Smooth muscle cell (in vitro differentiated cells): Measurements from ENCODE around the gene PSAT1. TPM values are rescaled to one million over a fixed set of nuclear protein-coding genes. Genes with fewer than 3 reads are reported as not detected.

ENCODE experiments used
- DNase-seq: peaks from one replicate; lab custom pipeline; 2025; ENCODE audit not compliant: unreplicated experiment; lab: John Stamatoyannopoulos, UW
- H2AFZ ChIP-seq: fragments of 200-600 bp; sonication (generic); 2 replicates; pipeline ENCODE4 v1.6.0; 2016; ENCODE audit warnings: antibody characterized with exemption, low read depth, mild to moderate bottlenecking
- H3F3A ChIP-seq: fragments of 200-600 bp; sonication (generic); 2 replicates; pipeline ENCODE4 v1.6.0; 2017; ENCODE audit warnings: antibody characterized with exemption, low read depth
- H3K27ac ChIP-seq: fragments of 200-600 bp; sonication (generic); 2 replicates; pipeline ENCODE4 v1.5.1; 2016; ENCODE audit warnings: low read depth, mild to moderate bottlenecking
- H3K27me3 ChIP-seq: fragments of 200-600 bp; sonication (generic); 2 replicates; pipeline ENCODE4 v1.6.1; 2016; ENCODE audit warnings: low read depth, mild to moderate bottlenecking
- H3K36me3 ChIP-seq: fragments of 200-600 bp; sonication (generic); 2 replicates; pipeline ENCODE4 v1.5.1; 2016; ENCODE audit warnings: low read depth
- H3K4me1 ChIP-seq: fragments of 200-600 bp; sonication (generic); 2 replicates; pipeline ENCODE4 v1.5.1; 2016; ENCODE audit warnings: low read depth
- H3K4me2 ChIP-seq: fragments of 200-600 bp; sonication (generic); 2 replicates; pipeline ENCODE4 v1.6.0; 2016; ENCODE audit warnings: mild to moderate bottlenecking
- H3K4me3 ChIP-seq: fragments of 200-600 bp; sonication (generic); 2 replicates; pipeline ENCODE4 v1.5.1; 2016; ENCODE audit warnings: mild to moderate bottlenecking
- H3K79me2 ChIP-seq: fragments of 200-600 bp; sonication (generic); 2 replicates; pipeline ENCODE4 v1.6.0; 2016; ENCODE audit warnings: low read depth, mild to moderate bottlenecking
- H3K9ac ChIP-seq: fragments of 200-600 bp; sonication (generic); 2 replicates; pipeline ENCODE4 v1.6.0; 2016; ENCODE audit warnings: low read depth
- H3K9me3 ChIP-seq: fragments of 200-600 bp; sonication (generic); replicated peaks from 2 replicates; pipeline ENCODE4 v1.5.1; 2016; ENCODE audit warnings: low read depth
- H4K20me1 ChIP-seq: fragments of 200-600 bp; sonication (generic); 2 replicates; pipeline ENCODE4 v1.6.0; 2016; ENCODE audit warnings: low read depth
- WGBS: methylation state at CpG from one replicate; pipeline ENCODE4 v1.1.7; 2016; ENCODE audit warnings: low lambda C conversion rate; 5-methylcytosine and 5-hydroxymethylcytosine counted together
- polyA plus RNA-seq: library from polyadenylated mRNA; unstranded; fragments of >200 nt; fragmentation: Nextera tagmentation; extraction: Ambion mirVana; gene quantifications from 2 replicates; pipeline ENCODE4 v1.2.1, GENCODE V29; 2016
- total RNA-seq: library from RNA; depleted of rRNA; stranded (reverse); fragments of >200 nt; gene quantifications from 2 replicates; pipeline ENCODE4 v1.2.3, GENCODE V29; 2014
- TF ChIP-seq, protein P1 (sequence below): fragments of 200-600 bp; sonication (generic); IDR thresholded peaks from 2 replicates; pipeline ENCODE4 v1.5.1; 2017; ENCODE audit warnings: borderline replicate concordance, mild to moderate bottlenecking, antibody characterized with exemption; ENCODE audit not compliant: insufficient read depth, poor library complexity, severe bottlenecking

PSAT1 gene
- total and polyA plus RNA-seq, 2 experiments from 2014 or later, result 70.6 to 85.1 TPM

DNA sequence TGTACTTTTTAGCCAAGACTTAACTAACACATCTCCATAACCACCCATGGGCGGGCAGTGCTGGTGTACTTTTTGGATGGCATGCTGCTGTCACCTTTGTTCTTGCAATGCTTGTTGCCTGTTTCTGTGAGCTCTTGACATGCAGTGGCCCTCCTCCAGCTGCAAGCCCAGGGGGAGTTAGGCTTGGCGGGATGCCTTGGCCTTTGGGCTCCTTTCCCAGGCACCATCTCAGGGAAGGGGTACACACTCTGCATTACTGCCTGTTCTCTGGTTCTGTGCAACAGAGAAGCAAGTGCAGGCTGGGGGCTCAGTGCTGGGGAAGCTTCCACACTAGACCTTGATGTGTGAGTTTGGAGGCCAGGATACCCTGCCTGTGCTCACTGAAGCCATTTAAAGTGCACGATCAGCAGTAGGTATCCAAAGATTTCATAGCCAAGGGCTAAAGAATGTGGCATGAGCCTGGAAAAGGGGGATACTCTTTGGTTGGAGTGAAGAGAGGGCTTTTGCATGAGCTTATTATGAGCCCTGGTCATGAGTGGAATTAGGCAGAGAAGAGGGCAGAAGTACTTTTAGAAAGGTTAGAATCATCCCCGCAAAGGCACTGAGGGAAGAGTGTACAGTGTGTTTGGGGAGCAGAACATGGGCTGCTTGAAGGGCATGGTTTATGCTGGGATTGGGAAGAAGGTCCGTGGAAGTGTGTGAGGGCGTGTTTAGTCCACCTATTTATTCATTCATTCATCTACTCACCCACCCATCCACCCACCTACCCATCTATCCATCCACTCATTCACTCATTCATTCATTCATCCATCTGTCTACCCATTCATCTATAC is 22.5 kb downstream of the PSAT1 start:
- no peaks in the 10 kb centered on the region for H3K27me3 ChIP-seq
- 98% methylated on average over 4 of the region's 6 CpGs for WGBS
- no peak overlapping the region for H3K27ac ChIP-seq
- no peak overlapping the region for H3K9ac ChIP-seq
- no peaks in the 10 kb centered on the region for H3K4me1 ChIP-seq
- no peak overlapping the region for H3K4me2 ChIP-seq
- H3K9me3 ChIP-seq, result no peaks in the 10 kb centered on the region
- H4K20me1 ChIP-seq, result peaks cover 22% of the 10 kb centered on the region
- no peaks in the 10 kb centered on the region for H3F3A ChIP-seq
- no peaks in the 10 kb centered on the region for H3K36me3 ChIP-seq
- H3K4me3 ChIP-seq, result no peak overlapping the region
- TF ChIP-seq, protein P1, sequence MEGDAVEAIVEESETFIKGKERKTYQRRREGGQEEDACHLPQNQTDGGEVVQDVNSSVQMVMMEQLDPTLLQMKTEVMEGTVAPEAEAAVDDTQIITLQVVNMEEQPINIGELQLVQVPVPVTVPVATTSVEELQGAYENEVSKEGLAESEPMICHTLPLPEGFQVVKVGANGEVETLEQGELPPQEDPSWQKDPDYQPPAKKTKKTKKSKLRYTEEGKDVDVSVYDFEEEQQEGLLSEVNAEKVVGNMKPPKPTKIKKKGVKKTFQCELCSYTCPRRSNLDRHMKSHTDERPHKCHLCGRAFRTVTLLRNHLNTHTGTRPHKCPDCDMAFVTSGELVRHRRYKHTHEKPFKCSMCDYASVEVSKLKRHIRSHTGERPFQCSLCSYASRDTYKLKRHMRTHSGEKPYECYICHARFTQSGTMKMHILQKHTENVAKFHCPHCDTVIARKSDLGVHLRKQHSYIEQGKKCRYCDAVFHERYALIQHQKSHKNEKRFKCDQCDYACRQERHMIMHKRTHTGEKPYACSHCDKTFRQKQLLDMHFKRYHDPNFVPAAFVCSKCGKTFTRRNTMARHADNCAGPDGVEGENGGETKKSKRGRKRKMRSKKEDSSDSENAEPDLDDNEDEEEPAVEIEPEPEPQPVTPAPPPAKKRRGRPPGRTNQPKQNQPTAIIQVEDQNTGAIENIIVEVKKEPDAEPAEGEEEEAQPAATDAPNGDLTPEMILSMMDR, result no peak
- no peaks in the 10 kb centered on the region for H3K79me2 ChIP-seq
- no peak for DNase-seq
- H2AFZ ChIP-seq, result no peak overlapping the region

GRCh38 chr9:78320030-78320693 is 23.2 kb downstream of the PSAT1 start:
- H3K36me3 ChIP-seq, result no peaks in the 10 kb centered on the region
- peaks cover 14% of the 10 kb centered on the region for H4K20me1 ChIP-seq
- no peaks in the 10 kb centered on the region for H3K9me3 ChIP-seq
- no peaks in the 10 kb centered on the region for H3K27me3 ChIP-seq
- H3K4me3 ChIP-seq, result no peak overlapping the region
- no peak overlapping the region for H3K4me2 ChIP-seq
- no peak overlapping the region for H3K9ac ChIP-seq
- no peaks in the 10 kb centered on the region for H3F3A ChIP-seq
- H3K4me1 ChIP-seq, result no peaks in the 10 kb centered on the region
- no peaks in the 10 kb centered on the region for H3K79me2 ChIP-seq
- H2AFZ ChIP-seq, result no peak overlapping the region
- no peak for DNase-seq
- TF ChIP-seq, protein P1, result no peak
- WGBS, result 96% methylated on average over 4 of the region's 4 CpGs
- H3K27ac ChIP-seq, result no peak overlapping the region

DNA sequence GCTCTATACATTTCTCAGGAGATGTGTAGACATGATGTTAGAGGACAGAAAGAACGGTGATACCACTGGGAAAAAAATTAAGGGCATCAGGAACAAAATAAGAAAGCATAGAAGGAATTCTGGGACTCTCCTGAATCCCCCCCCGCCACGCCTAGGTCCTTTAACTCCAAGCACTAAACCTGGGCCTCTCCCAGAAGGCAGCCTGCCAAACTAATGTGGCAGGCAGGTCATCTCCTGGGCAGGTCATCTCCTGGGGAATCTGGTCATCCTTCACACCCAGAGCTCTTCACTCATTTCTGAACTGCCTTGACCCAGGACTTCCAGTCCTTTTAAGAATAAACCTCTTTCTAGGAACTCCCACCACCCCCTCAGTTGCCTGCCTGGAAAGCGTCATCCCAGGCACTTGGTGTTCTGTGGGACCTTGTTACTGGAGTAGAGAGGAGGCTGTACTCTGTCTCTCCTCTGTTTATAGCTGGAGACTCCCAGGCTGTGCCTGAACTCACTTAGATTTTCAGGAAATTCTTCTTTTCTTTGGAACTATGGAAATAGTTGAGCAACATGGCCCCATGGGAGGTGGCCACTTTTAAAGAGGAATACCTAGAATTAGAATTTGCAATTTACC is 24.1 kb downstream of the PSAT1 start:
- Histone ChIP-seq H3K79me2 (no peaks in the 10 kb centered on the region), H3K27me3 (no peaks in the 10 kb centered on the region), H3K4me3 (no peak overlapping the region), H3F3A (no peaks in the 10 kb centered on the region), H3K9ac (no peak overlapping the region), H4K20me1 (peaks cover 6% of the 10 kb centered on the region), H3K4me1 (no peaks in the 10 kb centered on the region), H3K4me2 (no peak overlapping the region), H3K27ac (no peak overlapping the region), H3K9me3 (no peaks in the 10 kb centered on the region), H3K36me3 (no peaks in the 10 kb centered on the region), H2AFZ (no peak overlapping the region)
- DNase-seq, result no peak
- TF ChIP-seq, protein P1, result no peak
- WGBS, result 92% methylated on average over 4 of the region's 4 CpGs
